ENCODE data around the gene LCN1. TPM values are rescaled to one million over a fixed set of nuclear protein-coding genes. Genes with fewer than 3 reads are reported as not detected.
"Not testable (repeated sequence)": the region's sequence is repeated elsewhere in the genome, so short reads cannot be mapped to it uniquely, and the experiment has no call there.

LCN1 gene
- total RNA-seq, 2 experiments from 2014 or later: not detected

GRCh38 chr9:135535631-135536030 is 14.4 kb downstream of the LCN1 start:
- DNase-seq: peak; percentile 3
- not testable (repeated sequence) for H3K4me1 Mint-ChIP-seq (ENCODE audit: low read depth)

GRCh38 chr9:135536216-135536615 is 15.0 kb downstream of the LCN1 start:
- ChIA-PET POLR2A (no interaction called here), CTCF (no interaction called here)
- H3K9me3 Mint-ChIP-seq: no peaks in the 10 kb centered on the region
- no peak overlapping the region for H3K27ac Mint-ChIP-seq
- intact Hi-C loops (cut with micrococcal nuclease): no loop called here
- no peaks in the 10 kb centered on the region for H3K4me1 Mint-ChIP-seq (ENCODE audit: low read depth)
- no peak overlapping the region for H3K4me3 Mint-ChIP-seq
- DNase-seq: no peak
- peaks cover 24% of the 10 kb centered on the region for H3K27me3 Mint-ChIP-seq
- H3K36me3 Mint-ChIP-seq: no peaks in the 10 kb centered on the region

More at GRCh38 chr9:135535631-135536030, 14.4 kb downstream of the LCN1 start:
- H3K27me3 Mint-ChIP-seq: peaks cover 25% of the 10 kb centered on the region
- CTCF ChIA-PET; intact Hi-C loops (cut with micrococcal nuclease); H3K9me3 Mint-ChIP-seq; POLR2A ChIA-PET; H3K4me3 Mint-ChIP-seq; H3K27ac Mint-ChIP-seq; H3K36me3 Mint-ChIP-seq: not testable (repeated sequence)

GRCh38 chr9:135543262-135543894 is 22.1 kb downstream of the LCN1 start:
- peaks cover 15% of the 10 kb centered on the region for H3K27me3 Mint-ChIP-seq

GRCh38 chr9:135544981-135545635 is 23.9 kb downstream of the LCN1 start:
- H3K27me3 Mint-ChIP-seq: peaks cover 7% of the 10 kb centered on the region
- no peaks in the 10 kb centered on the region for H3K4me1 Mint-ChIP-seq (ENCODE audit: low read depth)
- intact Hi-C loops (cut with micrococcal nuclease): no loop called here
- POLR2A ChIA-PET: no interaction called here
- H3K27ac Mint-ChIP-seq: no peak overlapping the region
- DNase-seq: no peak
- no peaks in the 10 kb centered on the region for H3K9me3 Mint-ChIP-seq
- H3K36me3 Mint-ChIP-seq: no peaks in the 10 kb centered on the region
- no peak overlapping the region for H3K4me3 Mint-ChIP-seq
- CTCF ChIA-PET: no interaction called here

More at GRCh38 chr9:135543262-135543894, 22.1 kb downstream of the LCN1 start:
- intact Hi-C loops (cut with micrococcal nuclease); H3K27ac Mint-ChIP-seq; H3K36me3 Mint-ChIP-seq; POLR2A ChIA-PET; H3K4me1 Mint-ChIP-seq (ENCODE audit: low read depth); DNase-seq; H3K9me3 Mint-ChIP-seq; H3K4me3 Mint-ChIP-seq; CTCF ChIA-PET: not testable (repeated sequence)

- H3K27ac Mint-ChIP-seq; intact Hi-C loops (cut with micrococcal nuclease); CTCF ChIA-PET; DNase-seq; H3K9me3 Mint-ChIP-seq; H3K27me3 Mint-ChIP-seq; H3K4me3 Mint-ChIP-seq; H3K36me3 Mint-ChIP-seq; H3K4me1 Mint-ChIP-seq (ENCODE audit: low read depth); POLR2A ChIA-PET: not testable (repeated sequence)
Observed at GRCh38 chr9:135545646-135546176, 24.5 kb downstream of the LCN1 start, which contains the start of gene OBP2A. TSS of gene OBP2A (plus strand) at chr9:135546126. CDS start at chr9:135546181, 55 bp downstream.

- H3K4me3 Mint-ChIP-seq; H3K9me3 Mint-ChIP-seq; CTCF ChIA-PET; H3K27me3 Mint-ChIP-seq; POLR2A ChIA-PET; H3K4me1 Mint-ChIP-seq (ENCODE audit: low read depth); intact Hi-C loops (cut with micrococcal nuclease); H3K27ac Mint-ChIP-seq; H3K36me3 Mint-ChIP-seq; DNase-seq: not testable (repeated sequence)
Observed at GRCh38 chr9:135546792-135547617, 25.8 kb downstream of the LCN1 start.

GRCh38 chr9:135547756-135548736 is 26.8 kb downstream of the LCN1 start:
- DNase-seq: no peak
- Mint-ChIP-seq H3K27ac (no peak overlapping the region), H3K36me3 (no peaks in the 10 kb centered on the region), H3K9me3 (no peaks in the 10 kb centered on the region), H3K4me3 (no peak overlapping the region), H3K27me3 (peaks cover 6% of the 10 kb centered on the region), H3K4me1 (ENCODE audit: low read depth) (no peaks in the 10 kb centered on the region)
- intact Hi-C loops (cut with micrococcal nuclease): no loop called here
- ChIA-PET POLR2A (no interaction called here), CTCF (no interaction called here)

GRCh38 chr9:135549478-135550343 is 28.5 kb downstream of the LCN1 start:
- intact Hi-C loops (cut with micrococcal nuclease); POLR2A ChIA-PET; CTCF ChIA-PET; H3K4me1 Mint-ChIP-seq (ENCODE audit: low read depth); H3K36me3 Mint-ChIP-seq; H3K9me3 Mint-ChIP-seq; H3K27ac Mint-ChIP-seq; H3K27me3 Mint-ChIP-seq; DNase-seq; H3K4me3 Mint-ChIP-seq: not testable (repeated sequence)

GRCh38 chr9:135550344-135550918 is 29.2 kb downstream of the LCN1 start:
- intact Hi-C loops (cut with micrococcal nuclease): no loop called here
- Mint-ChIP-seq H3K4me3 (no peak overlapping the region), H3K4me1 (ENCODE audit: low read depth) (no peaks in the 10 kb centered on the region), H3K27me3 (no peaks in the 10 kb centered on the region), H3K36me3 (no peaks in the 10 kb centered on the region), H3K9me3 (no peaks in the 10 kb centered on the region), H3K27ac (no peak overlapping the region)
- DNase-seq: no peak
- POLR2A ChIA-PET: no interaction called here
- CTCF ChIA-PET: no interaction called here

GRCh38 chr9:135551031-135551430 is 29.8 kb downstream of the LCN1 start:
- no peaks in the 10 kb centered on the region for H3K36me3 Mint-ChIP-seq
- no peak for DNase-seq

GRCh38 chr9:135551456-135551855 is 30.2 kb downstream of the LCN1 start:
- CTCF ChIA-PET: no interaction called here
- no peaks in the 10 kb centered on the region for H3K27me3 Mint-ChIP-seq

More at GRCh38 chr9:135551031-135551430, 29.8 kb downstream of the LCN1 start:
- H3K4me1 Mint-ChIP-seq (ENCODE audit: low read depth): no peaks in the 10 kb centered on the region
- no peaks in the 10 kb centered on the region for H3K9me3 Mint-ChIP-seq
- CTCF ChIA-PET: no interaction called here
- no peak overlapping the region for H3K27ac Mint-ChIP-seq
- POLR2A ChIA-PET: no interaction called here
- no peak overlapping the region for H3K4me3 Mint-ChIP-seq
- no peaks in the 10 kb centered on the region for H3K27me3 Mint-ChIP-seq
- intact Hi-C loops (cut with micrococcal nuclease): no loop called here

More at GRCh38 chr9:135551456-135551855, 30.2 kb downstream of the LCN1 start:
- DNase-seq: no peak
- Mint-ChIP-seq H3K27ac (no peak overlapping the region), H3K4me1 (ENCODE audit: low read depth) (no peaks in the 10 kb centered on the region), H3K9me3 (no peaks in the 10 kb centered on the region), H3K36me3 (no peaks in the 10 kb centered on the region), H3K4me3 (no peak overlapping the region)
- intact Hi-C loops (cut with micrococcal nuclease): no loop called here
- POLR2A ChIA-PET: no interaction called here
